GM12801 (cell line): Measurements from ENCODE around the gene GPHA2.

Source experiments
- CTCF ChIP-seq: IDR thresholded peaks from one replicate; pipeline ENCODE4 v1.5.1; 2011; ENCODE audit warnings: control low read depth; ENCODE audit not compliant: insufficient read length; ENCODE audit errors: extremely low read depth

Gene GPHA2

GRCh38 chr11:64914123-64914522 is 21.6 kb downstream of the GPHA2 start:
- TF ChIP-seq CTCF: no peak

GRCh38 chr11:64913171-64913727 is 22.4 kb downstream of the GPHA2 start:
- TF ChIP-seq CTCF: no peak

- TF ChIP-seq CTCF: no peak
Measured at GRCh38 chr11:64911689-64912088, 24.0 kb downstream of the GPHA2 start.

GRCh38 chr11:64911142-64911541 is 24.6 kb downstream of the GPHA2 start:
- no peak for TF ChIP-seq CTCF

GRCh38 chr11:64910451-64911093 is 25.1 kb downstream of the GPHA2 start:
- TF ChIP-seq CTCF: no peak

- TF ChIP-seq CTCF: no peak
Measured at GRCh38 chr11:64909653-64910343, 25.9 kb downstream of the GPHA2 start.

GRCh38 chr11:64908766-64909165 is 26.9 kb downstream of the GPHA2 start:
- no peak for TF ChIP-seq CTCF
